Right ventricle myocardium inferior (tissue), 1 donor: ENCODE results near the gene TRMT10C. TPM values are rescaled to one million over a fixed set of nuclear protein-coding genes. Genes with fewer than 3 reads are reported as not detected.
"Not testable (repeated sequence)": the region's sequence is repeated elsewhere in the genome, so short reads cannot be mapped to it uniquely, and the experiment has no call there.

Experiments used
- ATAC-seq: fragments of 200-7000 bp; cut with Tn5 transposase; one replicate; pipeline ENCODE4 v1.9.1; 2020; ENCODE audit warnings: mild to moderate bottlenecking, moderate library complexity
- DNase-seq: peaks from one replicate; pipeline ENCODE4 v3.0.0; 2021; ENCODE audit errors: missing footprints
- intact Hi-C: fragments of 100-400 bp; cut with DNase I; formaldehyde crosslinking; loops from one replicate; pipeline ENCODE4 v1.11.0; 2022
- total RNA-seq: library from RNA; stranded (reverse); fragmentation: NEBNext Ultra II Directional; extraction: Animal tissue kit (Norgen Biotek cat#: 25700); gene quantifications from one replicate; pipeline ENCODE4 v1.2.1, GENCODE V29; 2021
- donor health status: DM: no; HTN: yes; CAD: no; lungs with severe emphysema.

Gene TRMT10C
- total RNA-seq, 1 donor from 2014 or later: 29.1 TPM

GRCh38 chr3:101542957-101543356 is 18.7 kb upstream of the TRMT10C start:
- intact Hi-C loops: no loop called here
- ATAC-seq: no peak

GRCh38 chr3:101544161-101544850 is 17.4 kb upstream of the TRMT10C start:
- DNase-seq: no peak
- intact Hi-C loops: no loop called here
- ATAC-seq: no peak

More at GRCh38 chr3:101542957-101543356, 18.7 kb upstream of the TRMT10C start:
- no peak for DNase-seq

GRCh38 chr3:101548527-101549105 is 13.1 kb upstream of the TRMT10C start:
- intact Hi-C loops: no loop called here
- ATAC-seq (no peak), DNase-seq (no peak)

- DNase-seq (no peak), ATAC-seq (no peak)
- intact Hi-C loops: no loop called here
Measured at GRCh38 chr3:101549473-101549872, 12.2 kb upstream of the TRMT10C start.

- intact Hi-C loops, ATAC-seq, DNase-seq: not testable (repeated sequence)
Measured at GRCh38 chr3:101551359-101552081, 10.1 kb upstream of the TRMT10C start.

GRCh38 chr3:101553381-101553780 is 8.3 kb upstream of the TRMT10C start:
- DNase-seq, ATAC-seq, intact Hi-C loops: not testable (repeated sequence)

GRCh38 chr3:101556064-101556463 is 5.6 kb upstream of the TRMT10C start:
- ATAC-seq (no peak), DNase-seq (no peak)
- intact Hi-C loops: no loop called here

- intact Hi-C loops: no loop called here
- DNase-seq (no peak), ATAC-seq (no peak)
Measured at GRCh38 chr3:101567528-101568317, 6.1 kb downstream of the TRMT10C start.

GRCh38 chr3:101571028-101571895 is 9.6 kb downstream of the TRMT10C start:
- no peak for DNase-seq
- no peak for ATAC-seq
- intact Hi-C loops: loop anchor here (5.0 kb wide), 2 partner anchors 59 to 66 kb away; partner anchors contain the start of gene SENP7

- ATAC-seq (peak; percentile 98), DNase-seq (peak; percentile 99)
- intact Hi-C loops: loop anchor here (2.0 to 5.0 kb wide), 3 partner anchors 61 to 103 kb away; partner anchors contain the start of genes SENP7 and ZBTB11
Measured at GRCh38 chr3:101573449-101574387, 12.1 kb downstream of the TRMT10C start, which contains the start of gene PCNP. PCNP (plus strand) TSS chr3:101574180; CDS start chr3:101574216, 36 bp downstream.

- peak; percentile 61 for ATAC-seq
- no peak for DNase-seq
- intact Hi-C loops: loop anchor here (2.0 to 5.0 kb wide), 3 partner anchors 62 to 102 kb away; partner anchors contain the start of genes SENP7 and ZBTB11
Measured at GRCh38 chr3:101574388-101575112, 12.9 kb downstream of the TRMT10C start.

GRCh38 chr3:101577286-101577685 is 15.6 kb downstream of the TRMT10C start:
- intact Hi-C loops: no loop called here
- no peak for DNase-seq
- no peak for ATAC-seq

- intact Hi-C loops: no loop called here
Measured at GRCh38 chr3:101588616-101589015, 26.9 kb downstream of the TRMT10C start.

GRCh38 chr3:101591071-101591470 is 29.4 kb downstream of the TRMT10C start:
- intact Hi-C loops: no loop called here
- no peak for ATAC-seq

More at GRCh38 chr3:101588616-101589015, 26.9 kb downstream of the TRMT10C start:
- ATAC-seq (no peak), DNase-seq (no peak)

GRCh38 chr3:101602731-101603130 is 41.1 kb downstream of the TRMT10C start:
- no peak for ATAC-seq
- intact Hi-C loops: no loop called here
- DNase-seq: no peak

More at GRCh38 chr3:101591071-101591470, 29.4 kb downstream of the TRMT10C start:
- DNase-seq: no peak

GRCh38 chr3:101603184-101603583 is 41.5 kb downstream of the TRMT10C start:
- ATAC-seq: no peak
- intact Hi-C loops: no loop called here
- no peak for DNase-seq
